HL-60 (cell line): Measurements from ENCODE around the gene CSMD2.

Source experiments
- TF ChIP-seq, protein P1 (sequence below): IDR thresholded peaks from one replicate; pipeline ENCODE4 v1.5.1; 2011; ENCODE audit warnings: low read length, control low read depth, inconsistent platforms; ENCODE audit not compliant: insufficient read depth
- TF ChIP-seq, protein P2 (sequence below): IDR thresholded peaks from 2 replicates; pipeline ENCODE4 v1.6.1; 2012; ENCODE audit warnings: low read depth; ENCODE audit not compliant: insufficient replicate concordance

DNA sequence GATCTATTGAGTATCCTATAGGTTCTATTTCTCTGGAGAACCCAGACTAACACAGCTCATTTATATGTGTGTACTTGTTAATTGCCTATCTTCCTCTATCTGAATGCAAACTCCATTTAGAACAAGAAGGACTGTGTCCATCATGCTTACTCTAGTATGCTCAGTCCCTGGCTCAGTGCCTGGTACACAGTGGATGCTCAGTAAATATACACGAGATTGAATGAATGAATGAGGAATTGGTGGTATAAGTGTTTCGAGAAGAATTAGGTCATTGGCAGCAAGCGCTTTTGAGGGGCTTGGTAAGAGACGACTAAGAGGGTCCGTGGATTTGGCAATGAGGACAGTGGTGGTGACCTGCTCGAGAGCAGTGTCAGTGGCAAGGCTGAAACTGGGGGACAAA, 112.5 kb downstream of the CSMD2 start:
- TF ChIP-seq, protein P1, sequence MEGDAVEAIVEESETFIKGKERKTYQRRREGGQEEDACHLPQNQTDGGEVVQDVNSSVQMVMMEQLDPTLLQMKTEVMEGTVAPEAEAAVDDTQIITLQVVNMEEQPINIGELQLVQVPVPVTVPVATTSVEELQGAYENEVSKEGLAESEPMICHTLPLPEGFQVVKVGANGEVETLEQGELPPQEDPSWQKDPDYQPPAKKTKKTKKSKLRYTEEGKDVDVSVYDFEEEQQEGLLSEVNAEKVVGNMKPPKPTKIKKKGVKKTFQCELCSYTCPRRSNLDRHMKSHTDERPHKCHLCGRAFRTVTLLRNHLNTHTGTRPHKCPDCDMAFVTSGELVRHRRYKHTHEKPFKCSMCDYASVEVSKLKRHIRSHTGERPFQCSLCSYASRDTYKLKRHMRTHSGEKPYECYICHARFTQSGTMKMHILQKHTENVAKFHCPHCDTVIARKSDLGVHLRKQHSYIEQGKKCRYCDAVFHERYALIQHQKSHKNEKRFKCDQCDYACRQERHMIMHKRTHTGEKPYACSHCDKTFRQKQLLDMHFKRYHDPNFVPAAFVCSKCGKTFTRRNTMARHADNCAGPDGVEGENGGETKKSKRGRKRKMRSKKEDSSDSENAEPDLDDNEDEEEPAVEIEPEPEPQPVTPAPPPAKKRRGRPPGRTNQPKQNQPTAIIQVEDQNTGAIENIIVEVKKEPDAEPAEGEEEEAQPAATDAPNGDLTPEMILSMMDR, result no peak
- TF ChIP-seq, protein P2, sequence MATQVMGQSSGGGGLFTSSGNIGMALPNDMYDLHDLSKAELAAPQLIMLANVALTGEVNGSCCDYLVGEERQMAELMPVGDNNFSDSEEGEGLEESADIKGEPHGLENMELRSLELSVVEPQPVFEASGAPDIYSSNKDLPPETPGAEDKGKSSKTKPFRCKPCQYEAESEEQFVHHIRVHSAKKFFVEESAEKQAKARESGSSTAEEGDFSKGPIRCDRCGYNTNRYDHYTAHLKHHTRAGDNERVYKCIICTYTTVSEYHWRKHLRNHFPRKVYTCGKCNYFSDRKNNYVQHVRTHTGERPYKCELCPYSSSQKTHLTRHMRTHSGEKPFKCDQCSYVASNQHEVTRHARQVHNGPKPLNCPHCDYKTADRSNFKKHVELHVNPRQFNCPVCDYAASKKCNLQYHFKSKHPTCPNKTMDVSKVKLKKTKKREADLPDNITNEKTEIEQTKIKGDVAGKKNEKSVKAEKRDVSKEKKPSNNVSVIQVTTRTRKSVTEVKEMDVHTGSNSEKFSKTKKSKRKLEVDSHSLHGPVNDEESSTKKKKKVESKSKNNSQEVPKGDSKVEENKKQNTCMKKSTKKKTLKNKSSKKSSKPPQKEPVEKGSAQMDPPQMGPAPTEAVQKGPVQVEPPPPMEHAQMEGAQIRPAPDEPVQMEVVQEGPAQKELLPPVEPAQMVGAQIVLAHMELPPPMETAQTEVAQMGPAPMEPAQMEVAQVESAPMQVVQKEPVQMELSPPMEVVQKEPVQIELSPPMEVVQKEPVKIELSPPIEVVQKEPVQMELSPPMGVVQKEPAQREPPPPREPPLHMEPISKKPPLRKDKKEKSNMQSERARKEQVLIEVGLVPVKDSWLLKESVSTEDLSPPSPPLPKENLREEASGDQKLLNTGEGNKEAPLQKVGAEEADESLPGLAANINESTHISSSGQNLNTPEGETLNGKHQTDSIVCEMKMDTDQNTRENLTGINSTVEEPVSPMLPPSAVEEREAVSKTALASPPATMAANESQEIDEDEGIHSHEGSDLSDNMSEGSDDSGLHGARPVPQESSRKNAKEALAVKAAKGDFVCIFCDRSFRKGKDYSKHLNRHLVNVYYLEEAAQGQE, result no peak
